Midbrain (tissue), 1 donor: ENCODE data around the gene MCC.

Experiments
- DNase-seq: peaks from one replicate; lab custom pipeline; 2025; lab: John Stamatoyannopoulos, UW

MCC gene

GRCh38 chr5:113109344-113109743 lies 378.9 kb downstream of the MCC start:
- no peak for DNase-seq

- DNase-seq = no peak
These were observed 379.8 kb downstream of the MCC start for GRCh38 chr5:113108485-113108884.

GRCh38 chr5:113106821-113107220 lies 381.4 kb downstream of the MCC start:
- no peak for DNase-seq

- DNase-seq = no peak
These were observed 382.5 kb downstream of the MCC start for GRCh38 chr5:113105693-113106280.

- no peak for DNase-seq
These were observed 384.9 kb downstream of the MCC start for GRCh38 chr5:113103330-113103729.

- no peak for DNase-seq
These were observed 386.1 kb downstream of the MCC start for GRCh38 chr5:113102121-113102531.

GRCh38 chr5:113100981-113101380 lies 387.3 kb downstream of the MCC start:
- no peak for DNase-seq

GRCh38 chr5:113099822-113100221 lies 388.4 kb downstream of the MCC start:
- no peak for DNase-seq

GRCh38 chr5:113098378-113098777 lies 389.9 kb downstream of the MCC start:
- no peak for DNase-seq

- DNase-seq = no peak
These were observed 392.4 kb downstream of the MCC start for GRCh38 chr5:113095831-113096230.

GRCh38 chr5:113093558-113093957 lies 394.7 kb downstream of the MCC start:
- DNase-seq = no peak

GRCh38 chr5:113092683-113093082 lies 395.6 kb downstream of the MCC start:
- no peak for DNase-seq

- DNase-seq = no peak
These were observed 396.6 kb downstream of the MCC start for GRCh38 chr5:113091622-113092021.

GRCh38 chr5:113090336-113091106 lies 397.7 kb downstream of the MCC start:
- DNase-seq = peak; percentile 25

- DNase-seq = peak; percentile 3
These were observed 398.5 kb downstream of the MCC start for GRCh38 chr5:113089653-113090335.

- no peak for DNase-seq
These were observed 400.2 kb downstream of the MCC start for GRCh38 chr5:113087976-113088514.

GRCh38 chr5:113085880-113086409 lies 402.3 kb downstream of the MCC start:
- DNase-seq = no peak

- DNase-seq = no peak
These were observed 403.2 kb downstream of the MCC start for GRCh38 chr5:113085084-113085414.

- no peak for DNase-seq
These were observed 403.7 kb downstream of the MCC start for GRCh38 chr5:113084402-113085083.

- no peak for DNase-seq
These were observed 404.8 kb downstream of the MCC start for GRCh38 chr5:113083481-113083880.

GRCh38 chr5:113082547-113082905 lies 405.7 kb downstream of the MCC start:
- no peak for DNase-seq

- DNase-seq = peak; percentile 29
These were observed 406.2 kb downstream of the MCC start for GRCh38 chr5:113081881-113082546.
